Brain microvascular endothelial cell (primary cell): ENCODE data around the gene DNAI2.

ENCODE experiments used
- DNase-seq: peaks from one replicate; pipeline ENCODE4 v3.0.0-alpha.2; 2020
- H3K27ac ChIP-seq: fragments of 250-450 bp; sonication (Bioruptor Pico); 2 replicates; pipeline ENCODE4 v1.5.1; 2020; ENCODE audit warnings: mild to moderate bottlenecking, moderate library complexity
- H3K27me3 ChIP-seq: fragments of 250-450 bp; sonication (Bioruptor Pico); replicated peaks from 2 replicates; pipeline ENCODE4 v1.5.1; 2020; ENCODE audit warnings: mild to moderate bottlenecking
- H3K36me3 ChIP-seq: fragments of 250-450 bp; sonication (Bioruptor Pico); replicated peaks from 2 replicates; pipeline ENCODE4 v1.5.1; 2020; ENCODE audit warnings: mild to moderate bottlenecking
- H3K4me3 ChIP-seq: 2 replicates; pipeline ENCODE4 v1.5.1; 2011; ENCODE audit warnings: low read depth, mild to moderate bottlenecking, control low read depth, low read length, moderate library complexity
- CTCF ChIP-seq: IDR thresholded peaks from 2 replicates; pipeline ENCODE4 v1.5.1; 2011; ENCODE audit warnings: low read depth, mild to moderate bottlenecking, moderate library complexity, low read length, control low read depth, inconsistent platforms; ENCODE audit errors: missing control alignments
- in situ Hi-C: cut with HindIII; loops from 2 replicates; pipeline ENCODE4 v1.10.0; 2017; ENCODE audit warnings: low sequenced_read_pairs, low pct_ligation_motif_present

DNAI2 gene

GRCh38 chr17:74340470-74341023 is 66.5 kb downstream of the DNAI2 start:
- no peaks in the 10 kb centered on the region for H3K36me3 ChIP-seq
- TF ChIP-seq CTCF = no peak
- in situ Hi-C loops = no loop called here
- H3K27me3 ChIP-seq = no peaks in the 10 kb centered on the region
- no peak overlapping the region for H3K27ac ChIP-seq
- H3K4me3 ChIP-seq = no peak overlapping the region
- no peak for DNase-seq

GRCh38 chr17:74342224-74342623 is 68.2 kb downstream of the DNAI2 start:
- H3K27me3 ChIP-seq = no peaks in the 10 kb centered on the region
- H3K4me3 ChIP-seq = no peak overlapping the region
- H3K36me3 ChIP-seq = no peaks in the 10 kb centered on the region
- in situ Hi-C loops = no loop called here
- TF ChIP-seq CTCF = no peak
- DNase-seq = no peak
- H3K27ac ChIP-seq = no peak overlapping the region

- Histone ChIP-seq H3K36me3 (no peaks in the 10 kb centered on the region), H3K4me3 (no peak overlapping the region), H3K27me3 (no peaks in the 10 kb centered on the region), H3K27ac (no peak overlapping the region)
- TF ChIP-seq CTCF = no peak
- DNase-seq = no peak
- in situ Hi-C loops = no loop called here
Observed at GRCh38 chr17:74343121-74343520, 69.1 kb downstream of the DNAI2 start.

DNA sequence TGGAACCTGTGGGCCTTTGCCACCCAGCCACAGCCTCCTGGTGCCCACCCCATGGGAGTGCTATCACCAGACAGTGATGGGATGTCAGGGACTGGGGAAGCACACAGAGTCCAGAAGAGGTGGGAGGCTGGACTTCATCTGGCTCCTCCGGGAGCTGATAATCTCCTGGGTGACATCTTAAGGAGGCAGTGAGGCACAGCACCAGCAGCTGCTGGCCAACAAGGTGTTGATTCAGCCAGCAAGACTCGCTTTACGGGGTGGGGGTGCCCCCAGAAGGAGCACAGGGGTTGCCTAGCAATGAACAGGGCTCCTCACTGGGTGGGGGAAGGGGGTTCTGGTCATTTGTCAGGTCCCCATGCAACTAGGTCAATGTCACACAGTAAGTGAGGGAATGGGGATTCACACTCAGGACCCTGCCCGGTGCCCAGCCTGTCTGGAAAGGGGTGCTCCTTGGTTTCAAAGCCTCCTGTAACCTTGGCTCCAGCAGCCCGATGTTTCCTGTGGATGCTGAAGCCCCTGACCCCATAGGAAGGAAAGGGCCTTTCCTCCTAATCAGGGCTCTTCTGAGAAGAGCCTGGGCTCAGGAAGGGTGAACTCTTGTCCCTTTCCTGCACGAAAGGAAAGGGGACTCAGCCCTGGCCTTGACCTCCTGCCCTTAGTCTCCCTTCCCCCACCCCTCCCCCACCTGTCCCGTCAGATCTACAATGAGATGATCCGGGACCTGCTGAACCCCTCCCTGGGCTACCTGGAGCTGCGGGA is 69.7 kb downstream of the DNAI2 start:
- in situ Hi-C loops = no loop called here
- H3K4me3 ChIP-seq = no peak overlapping the region
- no peaks in the 10 kb centered on the region for H3K36me3 ChIP-seq
- no peaks in the 10 kb centered on the region for H3K27me3 ChIP-seq
- no peak overlapping the region for H3K27ac ChIP-seq
- DNase-seq = no peak
- TF ChIP-seq CTCF = no peak

GRCh38 chr17:74344658-74345057 is 70.6 kb downstream of the DNAI2 start:
- Histone ChIP-seq H3K4me3 (no peak overlapping the region), H3K27me3 (no peaks in the 10 kb centered on the region), H3K27ac (no peak overlapping the region), H3K36me3 (no peaks in the 10 kb centered on the region)
- no peak for TF ChIP-seq CTCF
- DNase-seq = no peak
- in situ Hi-C loops = no loop called here
